Measurements from ENCODE around the gene PDLIM5. TPM values are rescaled to one million over a fixed set of nuclear protein-coding genes. Genes with fewer than 3 reads are reported as not detected.

PDLIM5 gene
- total RNA-seq, 1 experiment from 2014 or later: 44.7 TPM

DNA sequence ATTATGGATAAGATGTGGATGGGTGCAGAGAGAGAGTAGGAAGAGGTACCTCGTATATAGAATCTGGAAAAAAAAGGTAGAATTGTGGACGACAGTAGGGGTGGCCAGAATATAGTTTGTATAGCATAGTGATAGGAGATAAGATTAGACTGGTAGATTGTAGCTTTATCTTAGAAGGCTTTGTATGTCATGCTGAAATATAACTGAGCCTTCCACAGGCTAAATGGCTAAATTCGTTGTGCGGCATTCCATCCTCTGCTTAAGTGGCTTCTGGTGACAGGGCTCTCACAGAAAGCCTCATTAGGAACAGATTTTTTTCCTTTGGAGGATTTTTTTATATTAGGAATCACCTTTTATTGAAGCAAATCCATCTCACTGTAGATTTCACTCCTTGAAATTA, 163.7 kb downstream of the PDLIM5 start:
- no peaks in the 10 kb centered on the region for H3K27me3 ChIP-seq (ENCODE audit: control insufficient read depth, insufficient read depth, low read length)
- H3K36me3 ChIP-seq (ENCODE audit: control insufficient read depth, insufficient read depth, low read length): no peaks in the 10 kb centered on the region
- in situ Hi-C loops (cut with HindIII; ENCODE audit: low pct_unique_long_range_greater_than_20kb, low sequenced_read_pairs): no loop called here
- H3K9me3 ChIP-seq (ENCODE audit: control insufficient read depth, insufficient read depth, low read depth, low read length): no peaks in the 10 kb centered on the region
- no peak for ATAC-seq
- no peak overlapping the region for H3K27ac ChIP-seq (ENCODE audit: low read length)
- CTCF ChIA-PET: no interaction called here
- TF ChIP-seq, protein P1, sequence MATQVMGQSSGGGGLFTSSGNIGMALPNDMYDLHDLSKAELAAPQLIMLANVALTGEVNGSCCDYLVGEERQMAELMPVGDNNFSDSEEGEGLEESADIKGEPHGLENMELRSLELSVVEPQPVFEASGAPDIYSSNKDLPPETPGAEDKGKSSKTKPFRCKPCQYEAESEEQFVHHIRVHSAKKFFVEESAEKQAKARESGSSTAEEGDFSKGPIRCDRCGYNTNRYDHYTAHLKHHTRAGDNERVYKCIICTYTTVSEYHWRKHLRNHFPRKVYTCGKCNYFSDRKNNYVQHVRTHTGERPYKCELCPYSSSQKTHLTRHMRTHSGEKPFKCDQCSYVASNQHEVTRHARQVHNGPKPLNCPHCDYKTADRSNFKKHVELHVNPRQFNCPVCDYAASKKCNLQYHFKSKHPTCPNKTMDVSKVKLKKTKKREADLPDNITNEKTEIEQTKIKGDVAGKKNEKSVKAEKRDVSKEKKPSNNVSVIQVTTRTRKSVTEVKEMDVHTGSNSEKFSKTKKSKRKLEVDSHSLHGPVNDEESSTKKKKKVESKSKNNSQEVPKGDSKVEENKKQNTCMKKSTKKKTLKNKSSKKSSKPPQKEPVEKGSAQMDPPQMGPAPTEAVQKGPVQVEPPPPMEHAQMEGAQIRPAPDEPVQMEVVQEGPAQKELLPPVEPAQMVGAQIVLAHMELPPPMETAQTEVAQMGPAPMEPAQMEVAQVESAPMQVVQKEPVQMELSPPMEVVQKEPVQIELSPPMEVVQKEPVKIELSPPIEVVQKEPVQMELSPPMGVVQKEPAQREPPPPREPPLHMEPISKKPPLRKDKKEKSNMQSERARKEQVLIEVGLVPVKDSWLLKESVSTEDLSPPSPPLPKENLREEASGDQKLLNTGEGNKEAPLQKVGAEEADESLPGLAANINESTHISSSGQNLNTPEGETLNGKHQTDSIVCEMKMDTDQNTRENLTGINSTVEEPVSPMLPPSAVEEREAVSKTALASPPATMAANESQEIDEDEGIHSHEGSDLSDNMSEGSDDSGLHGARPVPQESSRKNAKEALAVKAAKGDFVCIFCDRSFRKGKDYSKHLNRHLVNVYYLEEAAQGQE (IDR thresholded peaks at IDR 0.05; ENCODE audit: insufficient read depth in 1 of 2, low read depth in 2 of 2, low read length in 1 of 2): no peak
- TF ChIP-seq, protein P2, sequence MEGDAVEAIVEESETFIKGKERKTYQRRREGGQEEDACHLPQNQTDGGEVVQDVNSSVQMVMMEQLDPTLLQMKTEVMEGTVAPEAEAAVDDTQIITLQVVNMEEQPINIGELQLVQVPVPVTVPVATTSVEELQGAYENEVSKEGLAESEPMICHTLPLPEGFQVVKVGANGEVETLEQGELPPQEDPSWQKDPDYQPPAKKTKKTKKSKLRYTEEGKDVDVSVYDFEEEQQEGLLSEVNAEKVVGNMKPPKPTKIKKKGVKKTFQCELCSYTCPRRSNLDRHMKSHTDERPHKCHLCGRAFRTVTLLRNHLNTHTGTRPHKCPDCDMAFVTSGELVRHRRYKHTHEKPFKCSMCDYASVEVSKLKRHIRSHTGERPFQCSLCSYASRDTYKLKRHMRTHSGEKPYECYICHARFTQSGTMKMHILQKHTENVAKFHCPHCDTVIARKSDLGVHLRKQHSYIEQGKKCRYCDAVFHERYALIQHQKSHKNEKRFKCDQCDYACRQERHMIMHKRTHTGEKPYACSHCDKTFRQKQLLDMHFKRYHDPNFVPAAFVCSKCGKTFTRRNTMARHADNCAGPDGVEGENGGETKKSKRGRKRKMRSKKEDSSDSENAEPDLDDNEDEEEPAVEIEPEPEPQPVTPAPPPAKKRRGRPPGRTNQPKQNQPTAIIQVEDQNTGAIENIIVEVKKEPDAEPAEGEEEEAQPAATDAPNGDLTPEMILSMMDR (IDR thresholded peaks at IDR 0.05): no peak
- TF ChIP-seq POLR2AphosphoS5 (IDR thresholded peaks at IDR 0.05; ENCODE audit: low read depth, low read length) (no peak), SIN3A (IDR thresholded peaks at IDR 0.05; ENCODE audit: borderline replicate concordance, insufficient read depth, low read depth, low read length) (no peak), TCF7L2 (IDR thresholded peaks at IDR 0.05; ENCODE audit: low read depth, low read length) (no peak)
- DNase-seq (ENCODE audit: low read depth, low spot score): no peak
- no peaks in the 10 kb centered on the region for H3K4me1 ChIP-seq (ENCODE audit: control insufficient read depth, insufficient read depth, low read length)
- H3K4me3 ChIP-seq (ENCODE audit: low read depth in 2 of 2, low read length in 2 of 2): no peak overlapping the region
- intact Hi-C loops (cut with micrococcal nuclease; ENCODE audit: unreplicated experiment): no loop called here
- BruUV-seq (replicated peaks): no TSS peak
- POLR2A ChIA-PET: no interaction called here

DNA sequence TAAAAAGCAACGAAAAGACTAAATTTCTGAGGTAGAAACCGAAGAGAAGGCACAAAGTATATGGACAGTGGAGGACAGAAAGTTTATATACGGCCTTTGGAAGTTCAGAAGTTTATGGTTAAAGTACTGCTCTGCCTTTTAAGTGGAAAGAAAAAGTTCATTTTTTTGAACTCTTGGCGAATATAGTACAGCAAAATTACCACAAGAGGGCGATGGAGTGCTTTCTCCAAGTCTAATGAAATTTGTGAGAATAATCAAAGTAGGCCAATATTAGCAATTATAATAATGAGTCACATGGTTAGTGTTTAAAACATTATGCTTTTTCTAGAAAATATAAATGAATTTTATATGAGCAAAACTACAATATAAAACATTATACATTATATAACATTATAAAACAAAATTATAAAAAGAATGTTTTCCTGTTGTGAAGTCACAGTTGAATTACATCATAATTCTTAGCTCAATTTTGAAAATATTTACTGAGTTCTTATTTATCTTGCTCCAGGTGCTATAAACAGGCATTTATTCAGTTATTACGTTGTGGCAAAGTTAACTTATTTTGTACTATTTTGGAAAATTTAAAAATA, 169.8 kb downstream of the PDLIM5 start:
- in situ Hi-C loops (cut with HindIII; ENCODE audit: low pct_unique_long_range_greater_than_20kb, low sequenced_read_pairs) (no loop called here), intact Hi-C loops (cut with micrococcal nuclease; ENCODE audit: unreplicated experiment) (loop anchor here (5.0 to 10.0 kb wide), 3 partner anchors 111 to 503 kb away; no protein-coding TSS in a partner anchor)
- ATAC-seq (no peak), DNase-seq (ENCODE audit: low read depth, low spot score) (no peak)
- H3K9me3 ChIP-seq (ENCODE audit: control insufficient read depth, insufficient read depth, low read depth, low read length): no peaks in the 10 kb centered on the region
- no peaks in the 10 kb centered on the region for H3K36me3 ChIP-seq (ENCODE audit: control insufficient read depth, insufficient read depth, low read length)
- H3K27ac ChIP-seq (ENCODE audit: low read length): no peak overlapping the region
- no peaks in the 10 kb centered on the region for H3K4me1 ChIP-seq (ENCODE audit: control insufficient read depth, insufficient read depth, low read length)
- TF ChIP-seq, protein P2 (IDR thresholded peaks at IDR 0.05): peak; percentile 68; the same call in 1 of the 2 replicates
- no peak for TF ChIP-seq POLR2AphosphoS5 (IDR thresholded peaks at IDR 0.05; ENCODE audit: low read depth, low read length)
- ChIA-PET CTCF (interaction anchor here (0.6 to 0.9 kb wide), 2 partner anchors 8 to 359 kb away, joined by 3 to 9 read pairs; no protein-coding TSS in a partner anchor), POLR2A (no interaction called here)
- no peaks in the 10 kb centered on the region for H3K27me3 ChIP-seq (ENCODE audit: control insufficient read depth, insufficient read depth, low read length)
- no TSS peak for BruUV-seq (replicated peaks)
- no peak overlapping the region for H3K4me3 ChIP-seq (ENCODE audit: low read depth in 2 of 2, low read length in 2 of 2)
